HG02642 (cell line): ENCODE results near the gene KDSR.
"Not testable (repeated sequence)": the region's sequence is repeated elsewhere in the genome, so short reads cannot be mapped to it uniquely, and the experiment has no call there.

Source experiments
- ATAC-seq: cut with Tn5 transposase; IDR thresholded peaks from one replicate; pipeline ENCODE4 v1.9.1; 2021; ENCODE audit warnings: mild to moderate bottlenecking; ENCODE audit not compliant: unreplicated experiment, poor library complexity

KDSR gene

DNA sequence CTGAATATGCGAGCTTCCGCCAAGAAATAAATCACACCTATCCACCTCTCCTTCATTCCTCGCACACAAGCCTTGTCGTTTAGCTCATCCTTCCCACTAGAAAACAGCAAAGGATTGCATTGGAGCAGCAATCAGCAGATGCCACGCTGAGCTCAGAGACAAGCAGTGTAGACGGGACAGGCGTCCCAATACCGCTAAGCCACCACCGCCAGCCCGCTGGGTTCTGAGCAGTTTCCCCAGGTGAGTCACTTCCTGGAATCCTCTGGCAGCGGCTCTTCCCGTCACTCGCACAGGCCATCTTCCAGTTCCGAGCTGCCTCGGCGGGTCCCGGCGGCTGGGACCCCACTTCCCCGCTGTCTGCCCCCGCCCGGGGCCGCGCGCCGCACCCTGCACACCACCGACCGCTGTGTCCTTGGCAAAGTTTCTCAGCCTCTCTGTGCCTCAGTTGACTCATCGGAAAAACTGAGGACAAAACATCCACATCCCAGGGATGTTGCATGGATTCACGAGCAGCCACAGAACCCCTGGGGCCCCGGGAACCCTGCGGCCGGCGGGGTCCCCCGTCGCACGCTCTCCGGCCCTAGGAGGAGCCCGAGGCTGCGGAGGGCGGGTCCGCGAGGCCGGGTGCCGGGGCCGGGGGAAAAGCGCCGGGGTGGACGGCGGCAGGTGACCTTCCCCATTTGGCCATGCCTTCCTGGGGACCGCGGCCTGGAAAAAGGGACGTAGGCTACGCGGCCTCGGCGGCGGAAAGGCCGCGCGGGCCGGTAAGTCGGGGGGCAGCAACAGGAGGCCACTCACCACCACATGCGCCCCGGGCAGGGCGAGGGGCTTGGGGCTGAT is 573 bp downstream of the KDSR start:
- ATAC-seq: peak; percentile 30

DNA sequence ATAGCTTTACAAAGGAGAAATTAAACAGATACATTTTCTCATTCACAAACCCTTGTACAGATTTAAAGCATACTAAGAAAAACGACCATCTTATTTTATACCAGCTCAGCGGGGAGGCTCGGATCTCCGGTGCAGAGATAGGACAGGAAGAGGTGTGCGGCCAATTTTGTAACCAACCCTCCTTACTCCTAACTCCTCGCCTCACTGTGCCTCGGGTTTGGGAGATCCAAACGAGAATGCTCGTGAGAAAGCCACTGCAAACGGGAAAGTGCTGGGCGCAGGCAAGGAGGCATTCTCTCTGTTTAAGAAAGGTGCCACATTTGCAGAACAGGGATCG is 1.2 kb downstream of the KDSR start:
- no peak for ATAC-seq

GRCh38 chr18:63363951-63364350 is 3.1 kb downstream of the KDSR start:
- ATAC-seq: no peak

DNA sequence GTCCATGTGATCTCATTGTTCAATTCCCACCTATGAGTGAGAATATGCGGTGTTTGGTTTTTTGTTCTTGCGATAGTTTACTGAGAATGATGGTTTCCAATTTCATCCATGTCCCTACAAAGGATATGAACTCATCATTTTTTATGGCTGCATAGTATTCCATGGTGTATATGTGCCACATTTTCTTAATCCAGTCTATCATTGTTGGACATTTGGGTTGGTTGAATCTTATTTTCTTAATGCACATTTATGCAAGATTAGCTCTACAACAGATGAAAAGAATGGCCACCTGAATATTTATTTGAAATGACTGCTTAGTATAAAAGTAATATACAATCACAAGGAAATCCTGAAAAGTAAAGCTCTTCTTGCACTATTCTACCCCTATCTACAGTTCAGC is 3.6 kb downstream of the KDSR start:
- ATAC-seq: not testable (repeated sequence)

DNA sequence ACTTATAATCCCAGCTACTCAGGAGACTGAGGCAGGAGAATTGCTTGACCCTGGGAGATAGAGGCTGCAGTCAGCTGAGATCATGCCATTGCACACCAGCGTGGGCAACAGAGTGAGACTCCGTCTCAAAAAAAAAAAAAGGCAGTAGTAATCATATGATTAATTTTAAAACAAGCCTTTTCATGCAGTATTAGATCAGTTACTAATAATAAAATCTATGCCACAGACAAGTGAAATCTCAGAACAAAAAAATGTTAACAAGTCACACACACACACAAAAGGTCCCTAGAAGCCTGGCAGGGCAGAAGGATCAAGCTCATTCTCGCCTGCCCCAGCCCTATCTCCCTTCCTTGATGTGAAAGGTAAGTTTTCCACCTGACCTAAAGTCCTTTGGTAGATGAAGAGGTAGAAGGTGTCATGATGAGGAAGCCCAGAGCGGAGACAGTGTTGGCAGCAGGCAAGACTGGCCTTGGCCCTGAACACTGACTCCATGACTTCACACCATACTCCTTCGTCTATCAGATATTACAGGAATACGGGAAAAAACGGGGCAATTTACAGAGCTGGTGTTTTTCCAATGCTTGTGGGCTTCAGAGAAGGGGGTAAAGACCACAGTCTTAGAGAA is 10.6 kb downstream of the KDSR start:
- no peak for ATAC-seq

DNA sequence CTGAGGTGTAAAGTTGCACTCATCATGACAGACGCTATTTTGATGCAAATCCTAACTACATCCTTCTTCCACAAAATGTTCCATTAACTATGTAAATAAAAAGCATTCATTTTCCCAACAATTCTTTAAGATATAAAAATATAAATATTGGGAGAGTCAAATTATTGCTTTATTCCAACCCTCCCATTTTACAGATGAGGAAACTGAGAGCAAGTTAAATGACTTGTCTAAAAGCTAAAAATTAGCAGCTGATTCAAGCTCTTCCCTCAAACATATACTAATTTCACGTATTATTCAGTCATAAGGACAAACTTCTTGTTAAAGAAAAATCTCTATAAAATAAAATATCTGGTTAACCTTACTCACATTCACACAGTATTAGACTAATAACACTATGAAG is 16.8 kb downstream of the KDSR start:
- no peak for ATAC-seq

DNA sequence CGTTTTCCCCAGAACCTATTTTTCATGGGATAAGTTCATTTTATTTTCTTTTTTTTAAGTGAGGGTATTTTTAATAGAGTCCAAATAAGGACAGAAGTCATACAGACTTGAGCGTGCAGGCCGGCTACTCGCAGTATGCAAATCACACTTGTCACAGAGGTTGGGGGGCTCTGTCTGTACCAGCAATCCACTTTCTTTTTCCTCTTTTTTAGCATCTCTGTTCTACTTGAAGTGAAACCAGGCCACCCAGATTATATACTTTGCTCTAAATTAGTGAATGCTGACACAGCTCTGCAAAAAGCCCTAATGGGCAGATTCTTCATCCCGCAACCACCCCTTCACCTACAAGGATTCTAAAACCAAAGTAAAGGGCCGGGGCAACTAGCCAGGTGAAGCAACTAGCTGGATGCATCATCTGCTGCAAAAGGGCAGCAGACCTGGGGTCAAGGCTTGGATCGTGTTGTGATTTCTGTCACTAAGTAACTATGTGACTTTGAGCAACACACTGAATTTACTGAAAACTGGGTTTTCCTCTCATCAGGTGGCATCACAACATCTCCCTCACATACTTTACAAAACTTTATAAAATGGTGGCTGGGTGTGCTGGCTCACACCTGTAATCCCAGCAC is 18.4 kb downstream of the KDSR start:
- no peak for ATAC-seq

GRCh38 chr18:63346480-63347183 is 20.4 kb downstream of the KDSR start:
- ATAC-seq: no peak

- no peak for ATAC-seq
Observed at GRCh38 chr18:63346031-63346430, 21.0 kb downstream of the KDSR start.

GRCh38 chr18:63344918-63345317 is 22.1 kb downstream of the KDSR start:
- no peak for ATAC-seq

DNA sequence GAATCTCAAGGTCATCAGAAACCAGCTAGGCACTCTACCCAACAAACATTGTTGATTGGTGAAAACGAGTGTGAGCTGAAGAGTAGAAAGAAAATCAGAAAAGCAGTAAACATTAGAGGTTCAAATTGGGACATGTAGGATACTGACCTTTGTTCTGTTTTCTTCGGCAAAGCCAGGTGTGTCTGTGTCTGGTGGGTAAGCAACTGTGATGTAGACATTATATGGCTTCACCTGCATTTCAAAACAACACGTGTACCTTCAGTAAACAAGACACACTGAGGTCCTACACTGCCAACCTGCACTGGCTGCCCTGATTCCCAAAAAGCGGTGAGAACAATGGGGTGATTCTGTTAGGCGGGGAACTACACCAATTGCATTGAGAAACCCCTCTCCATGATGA is 22.7 kb downstream of the KDSR start:
- no peak for ATAC-seq

DNA sequence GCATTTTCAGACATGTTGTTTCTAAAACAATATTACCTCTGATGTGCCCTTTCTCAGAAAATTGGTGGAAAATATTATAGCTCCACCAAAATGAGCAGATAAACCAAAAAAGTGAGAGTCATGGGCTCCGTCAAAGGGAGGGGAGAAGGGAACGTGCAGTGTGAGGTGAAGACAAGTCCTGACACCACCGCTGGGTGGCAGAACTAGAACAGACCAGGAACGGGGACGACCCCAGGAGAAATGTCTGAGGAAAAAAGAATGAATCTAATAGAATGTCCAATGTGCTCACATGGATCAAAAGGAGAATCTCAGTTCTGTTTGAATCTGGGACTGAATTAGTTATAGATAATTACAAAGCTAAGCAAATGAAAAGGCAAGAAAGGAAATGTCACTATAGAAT is 24.8 kb downstream of the KDSR start:
- ATAC-seq: no peak

DNA sequence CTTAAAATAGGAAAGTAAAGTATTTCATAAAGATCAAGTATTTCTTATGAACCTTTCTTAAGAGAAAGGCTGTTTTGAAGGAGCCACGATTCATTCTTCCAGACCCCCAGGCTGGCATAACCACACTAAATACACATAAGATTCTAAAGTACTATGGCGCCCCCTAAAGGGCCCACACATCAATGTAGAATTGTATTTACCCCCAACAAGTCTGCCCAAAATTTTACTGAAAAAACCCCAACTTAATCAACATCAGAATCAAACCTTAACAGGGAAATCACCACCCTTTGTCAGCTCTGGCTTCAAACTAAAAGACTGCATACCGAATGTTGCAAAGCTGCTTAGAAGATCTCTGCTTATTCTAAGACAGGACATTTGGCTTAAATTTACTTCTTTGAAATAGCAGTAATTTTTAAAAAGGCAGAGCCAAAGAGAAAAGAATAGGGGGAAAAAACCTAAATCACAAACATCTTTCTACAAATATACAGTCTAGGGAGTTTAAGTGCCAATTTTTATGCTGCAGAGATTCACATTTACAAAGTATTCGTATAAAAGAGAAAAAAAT is 27.0 kb downstream of the KDSR start:
- no peak for ATAC-seq

GRCh38 chr18:63336366-63337099 is 30.5 kb downstream of the KDSR start:
- no peak for ATAC-seq

- no peak for ATAC-seq
Observed at GRCh38 chr18:63331105-63331504, 35.9 kb downstream of the KDSR start.

DNA sequence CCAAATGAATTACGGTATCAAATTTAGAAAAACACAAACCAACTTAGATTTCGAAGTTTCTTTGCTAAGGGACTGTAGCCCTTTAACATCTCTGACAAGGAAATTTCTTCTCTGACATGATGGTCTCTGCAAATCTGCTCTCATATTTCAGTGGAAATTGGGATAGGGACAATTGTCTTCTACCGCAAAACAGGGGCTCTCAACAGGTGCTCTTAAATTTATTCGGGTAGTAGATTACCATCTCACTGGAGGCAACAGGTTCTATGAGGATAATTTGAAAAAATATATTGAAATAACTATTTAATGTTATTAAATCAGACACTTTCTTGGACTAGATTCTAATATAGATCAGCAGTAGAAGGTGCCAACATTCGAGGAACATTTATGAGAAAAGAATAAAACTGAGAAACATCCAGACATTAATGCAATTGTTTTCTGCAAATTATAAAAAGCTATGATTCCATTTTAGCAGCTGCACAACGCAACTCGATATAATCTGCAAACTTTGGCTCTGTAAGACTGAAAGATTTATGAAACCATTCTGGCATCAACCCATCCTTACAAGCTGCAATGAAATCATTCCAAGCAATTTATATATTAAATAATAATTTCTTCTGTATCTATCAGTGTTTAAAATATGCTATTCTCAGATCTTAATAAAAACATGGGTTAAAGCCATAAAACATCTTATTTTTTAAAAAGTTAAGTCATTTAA is 37.4 kb downstream of the KDSR start:
- ATAC-seq: no peak

DNA sequence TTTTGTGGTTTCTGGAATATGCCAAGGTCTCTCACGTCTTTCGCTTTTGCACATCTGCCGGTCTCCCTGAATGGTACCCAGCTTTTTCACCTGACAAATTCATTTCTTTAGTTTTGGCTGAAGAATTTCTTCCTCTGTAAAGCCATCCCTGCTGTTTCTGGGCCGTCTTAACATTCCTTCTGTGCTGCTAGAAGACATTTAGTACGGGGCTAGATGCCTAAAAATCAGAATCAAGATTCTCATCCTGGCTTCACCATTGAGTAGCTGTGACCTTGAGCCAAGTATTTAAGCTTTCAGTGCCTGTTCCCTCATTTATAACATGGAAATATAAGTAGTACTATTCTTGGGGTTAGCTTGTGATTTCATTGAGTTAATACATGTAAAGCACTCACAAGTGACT is 41.0 kb downstream of the KDSR start:
- ATAC-seq: no peak

GRCh38 chr18:63325086-63325686 is 41.8 kb downstream of the KDSR start:
- no peak for ATAC-seq
